H9 (cell line): ENCODE results near the gene FOXL1. TPM values are rescaled to one million over a fixed set of nuclear protein-coding genes. Genes with fewer than 3 reads are reported as not detected.

Experiments used
- DNase-seq: peaks from one replicate; pipeline ENCODE4 v3.0.0-alpha.2; 2017
- H2AFZ ChIP-seq: one replicate; pipeline ENCODE4 v1.6.1; 2013; ENCODE audit warnings: mild to moderate bottlenecking, low read length, control low read depth, moderate library complexity
- H2AK5ac ChIP-seq: 2 replicates; pipeline ENCODE4 v1.6.1; 2013; ENCODE audit warnings: low read length, control low read depth, mixed read lengths; ENCODE audit not compliant: insufficient read length
- H2BK120ac ChIP-seq: one replicate; pipeline ENCODE4 v1.6.1; 2013; ENCODE audit warnings: low read depth, mild to moderate bottlenecking, low read length, control low read depth, inconsistent platforms; ENCODE audit not compliant: poor library complexity, severe bottlenecking
- H2BK12ac ChIP-seq: 2 replicates; pipeline ENCODE4 v1.6.1; 2013; ENCODE audit warnings: low read length, control low read depth, mixed read lengths, low read depth; ENCODE audit not compliant: insufficient read length
- H2BK15ac ChIP-seq: 2 replicates; pipeline ENCODE4 v1.6.1; 2013; ENCODE audit warnings: low read depth, low read length, control low read depth
- H2BK20ac ChIP-seq: one replicate; pipeline ENCODE4 v1.6.1; 2013; ENCODE audit warnings: low read depth, mild to moderate bottlenecking, low read length, control low read depth, inconsistent platforms; ENCODE audit not compliant: poor library complexity, severe bottlenecking
- H2BK5ac ChIP-seq: 2 replicates; pipeline ENCODE4 v1.6.1; 2013; ENCODE audit warnings: low read length, control low read depth, mixed read lengths; ENCODE audit not compliant: insufficient read length
- H3K14ac ChIP-seq: 2 replicates; pipeline ENCODE4 v1.6.1; 2013; ENCODE audit warnings: low read length, control low read depth; ENCODE audit not compliant: insufficient read depth
- H3K18ac ChIP-seq: 2 replicates; pipeline ENCODE4 v1.6.1; 2013; ENCODE audit warnings: low read depth, mild to moderate bottlenecking, mixed read lengths, low read length, control low read depth; ENCODE audit not compliant: insufficient read length
- H3K23ac ChIP-seq: 2 replicates; pipeline ENCODE4 v1.6.1; 2013; ENCODE audit warnings: low read length, control low read depth, mixed read lengths, low read depth; ENCODE audit not compliant: insufficient read length
- H3K23me2 ChIP-seq: 2 replicates; pipeline ENCODE4 v1.6.1; 2013; ENCODE audit warnings: low read depth, mild to moderate bottlenecking, mixed read lengths, low read length, control low read depth; ENCODE audit not compliant: insufficient read length, poor library complexity, severe bottlenecking
- H3K27ac ChIP-seq: 2 replicates; pipeline ENCODE4 v1.5.1; 2013; ENCODE audit warnings: low read length, control low read depth, mixed read lengths, low read depth; ENCODE audit not compliant: insufficient read length
- H3K27me3 ChIP-seq: 2 replicates; pipeline ENCODE4 v1.6.1; 2013; ENCODE audit warnings: low read length, control low read depth, inconsistent platforms; ENCODE audit not compliant: insufficient read depth
- H3K4ac ChIP-seq: 2 replicates; pipeline ENCODE4 v1.6.1; 2013; ENCODE audit warnings: low read depth, mild to moderate bottlenecking, control low read depth, inconsistent platforms, low read length, moderate library complexity
- H3K4me1 ChIP-seq: 2 replicates; pipeline ENCODE4 v1.6.1; 2013; ENCODE audit warnings: low read length, control low read depth, inconsistent platforms; ENCODE audit not compliant: insufficient read depth
- H3K4me2 ChIP-seq: 2 replicates; pipeline ENCODE4 v1.6.1; 2013; ENCODE audit warnings: low read length, control low read depth, mixed read lengths; ENCODE audit not compliant: insufficient read length, insufficient read depth
- H3K56ac ChIP-seq: 2 replicates; pipeline ENCODE4 v1.6.1; 2013; ENCODE audit warnings: low read depth, mild to moderate bottlenecking, mixed read lengths, low read length, control low read depth; ENCODE audit not compliant: insufficient read length
- H3K79me1 ChIP-seq: 2 replicates; pipeline ENCODE4 v1.6.1; 2013; ENCODE audit warnings: low read depth, mild to moderate bottlenecking, moderate library complexity, low read length, control low read depth, inconsistent platforms; ENCODE audit not compliant: insufficient read depth, poor library complexity, severe bottlenecking
- H3K79me2 ChIP-seq: 2 replicates; pipeline ENCODE4 v1.6.1; 2013; ENCODE audit warnings: low read length, control low read depth, inconsistent platforms; ENCODE audit not compliant: insufficient read depth
- H3K9ac ChIP-seq: 2 replicates; pipeline ENCODE4 v1.6.1; 2013; ENCODE audit warnings: low read length, control low read depth, mixed read lengths; ENCODE audit not compliant: insufficient read length; ENCODE audit errors: extremely low read depth
- H3K9me3 ChIP-seq: one replicate; pipeline ENCODE4 v1.6.1; 2013; ENCODE audit warnings: low read depth, low read length, inconsistent platforms; ENCODE audit not compliant: control insufficient read depth
- H3T11ph ChIP-seq: one replicate; pipeline ENCODE4 v1.6.1; 2013; ENCODE audit warnings: mild to moderate bottlenecking, low read length, control low read depth, inconsistent platforms
- H4K20me1 ChIP-seq: one replicate; pipeline ENCODE4 v1.6.1; 2013; ENCODE audit not compliant: control insufficient read depth, insufficient read length, insufficient read depth
- H4K5ac ChIP-seq: 2 replicates; pipeline ENCODE4 v1.6.1; 2013; ENCODE audit warnings: low read depth, mild to moderate bottlenecking, mixed read lengths, low read length, control low read depth; ENCODE audit not compliant: insufficient read length
- H4K8ac ChIP-seq: replicated peaks from 2 replicates; pipeline ENCODE4 v1.6.1; 2013; ENCODE audit warnings: low read length, control low read depth, mixed read lengths, low read depth; ENCODE audit not compliant: insufficient read length
- H4K91ac ChIP-seq: 2 replicates; pipeline ENCODE4 v1.6.1; 2013; ENCODE audit warnings: low read depth, mild to moderate bottlenecking, moderate library complexity, mixed read lengths, low read length, control low read depth; ENCODE audit not compliant: insufficient read length
- H3K27ac Mint-ChIP-seq, 3 experiments: 2 replicates in 2 of 3; 3 replicates in 1 of 3; pipeline ENCODE4 v1.8.0; 2020 to 2021; ENCODE audit warnings: mixed read lengths in 3 of 3, mild to moderate bottlenecking in 1 of 3, moderate library complexity in 1 of 3
- H3K27me3 Mint-ChIP-seq: 2 replicates; pipeline ENCODE4 v1.8.0; 2021; ENCODE audit warnings: low read depth, mild to moderate bottlenecking, moderate library complexity, mixed read lengths
- H3K36me3 Mint-ChIP-seq, 3 experiments: 2 replicates in 2 of 3; 3 replicates in 1 of 3; pipeline ENCODE4 v1.8.0; 2020 to 2021; ENCODE audit warnings: low read depth in 3 of 3, mixed read lengths in 3 of 3; ENCODE audit not compliant: insufficient read depth in 1 of 3
- H3K4me1 Mint-ChIP-seq, 2 experiments: 2 replicates each; pipeline ENCODE4 v1.8.0; 2020; ENCODE audit warnings: mixed read lengths in 2 of 2
- H3K4me3 Mint-ChIP-seq, 2 experiments: 2 replicates in 1 of 2; 3 replicates in 1 of 2; pipeline ENCODE4 v1.8.0; 2020 to 2021; ENCODE audit warnings: mild to moderate bottlenecking in 2 of 2, mixed read lengths in 2 of 2, moderate library complexity in 1 of 2
- H3K9me3 Mint-ChIP-seq, 2 experiments: 2 replicates in 1 of 2; 3 replicates in 1 of 2; pipeline ENCODE4 v1.8.0; 2020; ENCODE audit warnings: mild to moderate bottlenecking in 2 of 2, mixed read lengths in 2 of 2, moderate library complexity in 1 of 2
- CTCF ChIP-seq: fragments of 200-600 bp; sonication (generic); conservative IDR thresholded peaks from 3 replicates; pipeline ENCODE4 v1.8.0; 2021; ENCODE audit warnings: antibody characterized with exemption, mild to moderate bottlenecking
- WGBS: extraction: QIAGEN DNeasy Blood & Tissue Kit; methylation state at CpG from one replicate; pipeline ENCODE4 v1.1.7; 2013; ENCODE audit warnings: missing lambda C conversion rate, low lambda C conversion rate, mixed read lengths; ENCODE audit not compliant: insufficient read length; ENCODE audit errors: extremely low coverage; 5-methylcytosine and 5-hydroxymethylcytosine counted together
- total RNA-seq: library from RNA; stranded (reverse); gene quantifications from 2 replicates; pipeline ENCODE4 v1.2.1, GENCODE V29; 2021

The FOXL1 gene
- total RNA-seq, 1 experiment from 2014 or later: 0.09 TPM

GRCh38 chr16:86614699-86615098, 36.4 kb downstream of the FOXL1 start:
- Histone ChIP-seq H3K9ac (no peak overlapping the region), H3K56ac (no peak overlapping the region), H3K4me1 (no peaks in the 10 kb centered on the region; the same call in 1 of the 2 replicates), H3K4ac (no peak overlapping the region), H2AK5ac (no peak overlapping the region), H2BK5ac (no peak overlapping the region), H4K91ac (no peak overlapping the region), H3K79me2 (no peaks in the 10 kb centered on the region), H3K27ac (no peak overlapping the region), H3K79me1 (no peaks in the 10 kb centered on the region), H3K27me3 (no peaks in the 10 kb centered on the region), H3K4me2 (no peak overlapping the region), H2BK15ac (no peak overlapping the region), H2BK20ac (no peak overlapping the region), H2BK12ac (no peak overlapping the region), H4K5ac (no peak overlapping the region), H3K23me2 (no peaks in the 10 kb centered on the region), H4K8ac (no peak overlapping the region), H4K20me1 (no peaks in the 10 kb centered on the region), H3K9me3 (no peaks in the 10 kb centered on the region), H3K18ac (no peak overlapping the region), H2BK120ac (no peak overlapping the region), H3T11ph (no peak overlapping the region), H3K14ac (no peak overlapping the region), H2AFZ (no peak overlapping the region), H3K23ac (no peak overlapping the region)
- DNase-seq: no peak
- Mint-ChIP-seq H3K4me3 (no peak overlapping the region), H3K4me1 (peaks cover 17 to 27% of the 10 kb centered on the region in 2 experiments), H3K27ac (0 out of 7 replicates have a peak overlapping the region, but pooled peaks of 1 of the 3 experiments have one; percentile 58), H3K9me3 (no peaks in the 10 kb centered on the region), H3K27me3 (peaks cover 2% of the 10 kb centered on the region), H3K36me3 (no peaks in the 10 kb centered on the region)
- TF ChIP-seq CTCF: no peak
- WGBS: no CpG with 5 or more reads among the region's 5 CpGs
